Neural cell (in vitro differentiated cells): Measurements from ENCODE around the gene NUBPL. TPM values are rescaled to one million over a fixed set of nuclear protein-coding genes. Genes with fewer than 3 reads are reported as not detected.

Experiments used
- H2AFZ ChIP-seq: fragments of 200-600, 300-800 bp; sonication (generic), shearing (Covaris generic); 2 replicates; pipeline ENCODE4 v1.6.0; 2014; ENCODE audit warnings: low read depth, mild to moderate bottlenecking, antibody characterized with exemption, low read length, moderate library complexity
- H3F3A ChIP-seq: fragments of 200-600 bp; shearing (Covaris generic); 2 replicates; pipeline ENCODE4 v1.6.1; 2016; ENCODE audit warnings: mild to moderate bottlenecking, moderate library complexity, mixed read lengths, antibody characterized with exemption, low read length; ENCODE audit not compliant: insufficient read depth, poor library complexity, severe bottlenecking
- H3K27ac ChIP-seq: fragments of 200-600, 300-800 bp; sonication (generic), shearing (Covaris generic); 2 replicates; pipeline ENCODE4 v1.5.1; 2014; ENCODE audit warnings: mild to moderate bottlenecking, low read length, moderate library complexity
- H3K27me3 ChIP-seq: fragments of 300-800, 200-600 bp; sonication (generic), shearing (Covaris generic); 2 replicates; pipeline ENCODE4 v1.6.0; 2014; ENCODE audit warnings: mild to moderate bottlenecking, low read depth, low read length, moderate library complexity; ENCODE audit not compliant: insufficient read depth
- H3K36me3 ChIP-seq: fragments of 300-800, 200-600 bp; sonication (generic), shearing (Covaris generic); 2 replicates; pipeline ENCODE4 v1.5.1; 2014; ENCODE audit warnings: mild to moderate bottlenecking, antibody characterized with exemption, low read length, moderate library complexity; ENCODE audit not compliant: insufficient read depth
- H3K4me2 ChIP-seq: fragments of 300-800, 200-600 bp; sonication (generic), shearing (Covaris generic); 2 replicates; pipeline ENCODE4 v1.6.0; 2014; ENCODE audit warnings: mild to moderate bottlenecking, low read length
- H3K4me3 ChIP-seq: fragments of 300-800, 200-600 bp; sonication (generic), shearing (Covaris generic); 2 replicates; pipeline ENCODE4 v1.5.1; 2014; ENCODE audit warnings: mild to moderate bottlenecking, low read length, moderate library complexity
- H3K79me2 ChIP-seq: fragments of 200-600 bp; shearing (Covaris generic); replicated peaks from 2 replicates; pipeline ENCODE4 v1.6.0; 2014; ENCODE audit warnings: mild to moderate bottlenecking, low read length, moderate library complexity; ENCODE audit not compliant: insufficient read depth
- H3K9ac ChIP-seq: fragments of 300-800, 200-600 bp; sonication (generic), shearing (Covaris generic); 2 replicates; pipeline ENCODE4 v1.6.1; 2016; ENCODE audit warnings: mild to moderate bottlenecking, low read length, mixed read lengths
- H3K9me2 ChIP-seq: fragments of 200-600 bp; shearing (Covaris generic); 2 replicates; pipeline ENCODE4 v1.6.1; 2016; ENCODE audit warnings: mild to moderate bottlenecking, low read length, mixed read lengths; ENCODE audit not compliant: insufficient read depth
- H3K9me3 ChIP-seq: fragments of 200-600, 300-800 bp; sonication (generic), shearing (Covaris generic); 2 replicates; pipeline ENCODE4 v1.6.1; 2016; ENCODE audit warnings: mild to moderate bottlenecking, mixed run types, low read length, moderate library complexity, mixed read lengths
- H4K20me1 ChIP-seq: fragments of 200-600 bp; shearing (Covaris generic); 2 replicates; pipeline ENCODE4 v1.6.1; 2016; ENCODE audit warnings: mild to moderate bottlenecking, mixed run types; ENCODE audit not compliant: insufficient read depth
- CTCF ChIP-seq: fragments of 450-650 bp; IDR thresholded peaks from 2 replicates; pipeline ENCODE4 v1.5.1; 2014; ENCODE audit warnings: antibody characterized with exemption, mild to moderate bottlenecking, moderate library complexity; ENCODE audit not compliant: poor library complexity, severe bottlenecking
- EP300 ChIP-seq: fragments of 450-650 bp; conservative IDR thresholded peaks from 2 replicates; pipeline ENCODE4 v1.6.1; 2014; ENCODE audit warnings: antibody characterized with exemption, mild to moderate bottlenecking, moderate library complexity; ENCODE audit not compliant: poor library complexity, severe bottlenecking
- EZH2 ChIP-seq: fragments of 200-600, 300-800 bp; shearing (Covaris generic), sonication (generic); IDR thresholded peaks from 2 replicates; pipeline ENCODE4 v1.6.1; 2014; ENCODE audit warnings: antibody characterized with exemption, low read length, borderline replicate concordance, mild to moderate bottlenecking; ENCODE audit not compliant: insufficient read depth, poor library complexity, severe bottlenecking
- MXI1 ChIP-seq: fragments of 450-650 bp; conservative IDR thresholded peaks from 2 replicates; pipeline ENCODE4 v1.6.1; 2014; ENCODE audit warnings: antibody characterized with exemption, mild to moderate bottlenecking; ENCODE audit not compliant: poor library complexity, severe bottlenecking
- POLR2AphosphoS5 ChIP-seq: IDR thresholded peaks from 2 replicates; pipeline ENCODE4 v1.6.1; 2012
- RAD21 ChIP-seq: fragments of 450-650 bp; conservative IDR thresholded peaks from 2 replicates; pipeline ENCODE4 v1.6.1; 2014; ENCODE audit warnings: antibody characterized with exemption, mild to moderate bottlenecking, moderate library complexity
- REST ChIP-seq: IDR thresholded peaks from 2 replicates; pipeline ENCODE4 v1.6.1; 2012; ENCODE audit warnings: borderline replicate concordance
- SMC3 ChIP-seq: fragments of 450-650 bp; conservative IDR thresholded peaks from 2 replicates; pipeline ENCODE4 v1.6.1; 2014; ENCODE audit warnings: antibody characterized with exemption, mild to moderate bottlenecking, moderate library complexity; ENCODE audit not compliant: poor library complexity
- TAF1 ChIP-seq: IDR thresholded peaks from 2 replicates; pipeline ENCODE4 v1.6.1; 2012; ENCODE audit warnings: low read depth
- polyA plus RNA-seq: library from polyadenylated mRNA; depleted of rRNA; stranded (reverse); fragments of >200 nt; gene quantifications from 2 replicates; pipeline ENCODE4 v1.2.3, GENCODE V29; 2014

The NUBPL gene
- polyA plus RNA-seq, 1 donor from 2014 or later: 3.1 TPM

GRCh38 chr14:31787377-31787776 is 226.2 kb downstream of the NUBPL start:
- no peaks in the 10 kb centered on the region for H3K36me3 ChIP-seq
- H3K4me2 ChIP-seq: no peak overlapping the region
- no peaks in the 10 kb centered on the region for H3K9me2 ChIP-seq
- TF ChIP-seq MXI1 (no peak), CTCF (no peak), EZH2 (no peak), POLR2AphosphoS5 (no peak), RAD21 (no peak), TAF1 (no peak), EP300 (no peak), REST (no peak), SMC3 (no peak)
- no peaks in the 10 kb centered on the region for H3K9me3 ChIP-seq
- H2AFZ ChIP-seq: no peak overlapping the region
- H3K27me3 ChIP-seq: no peaks in the 10 kb centered on the region
- no peaks in the 10 kb centered on the region for H4K20me1 ChIP-seq
- no peak overlapping the region for H3K9ac ChIP-seq
- H3F3A ChIP-seq: no peaks in the 10 kb centered on the region
- H3K27ac ChIP-seq: no peak overlapping the region
- H3K79me2 ChIP-seq: no peaks in the 10 kb centered on the region
- no peak overlapping the region for H3K4me3 ChIP-seq

- Histone ChIP-seq H2AFZ (no peak overlapping the region), H3K4me3 (no peak overlapping the region), H3F3A (no peaks in the 10 kb centered on the region), H4K20me1 (no peaks in the 10 kb centered on the region), H3K9me3 (no peaks in the 10 kb centered on the region), H3K27ac (no peak overlapping the region), H3K36me3 (no peaks in the 10 kb centered on the region), H3K9me2 (no peaks in the 10 kb centered on the region), H3K27me3 (no peaks in the 10 kb centered on the region), H3K9ac (no peak overlapping the region), H3K4me2 (no peak overlapping the region), H3K79me2 (no peaks in the 10 kb centered on the region)
- TF ChIP-seq CTCF (no peak), TAF1 (no peak), EP300 (no peak), SMC3 (no peak), MXI1 (no peak), POLR2AphosphoS5 (no peak), REST (no peak), RAD21 (no peak), EZH2 (no peak)
Observed at GRCh38 chr14:31788340-31788739, 227.1 kb downstream of the NUBPL start.
